Measurements from ENCODE around the gene SPAG9.

DNA sequence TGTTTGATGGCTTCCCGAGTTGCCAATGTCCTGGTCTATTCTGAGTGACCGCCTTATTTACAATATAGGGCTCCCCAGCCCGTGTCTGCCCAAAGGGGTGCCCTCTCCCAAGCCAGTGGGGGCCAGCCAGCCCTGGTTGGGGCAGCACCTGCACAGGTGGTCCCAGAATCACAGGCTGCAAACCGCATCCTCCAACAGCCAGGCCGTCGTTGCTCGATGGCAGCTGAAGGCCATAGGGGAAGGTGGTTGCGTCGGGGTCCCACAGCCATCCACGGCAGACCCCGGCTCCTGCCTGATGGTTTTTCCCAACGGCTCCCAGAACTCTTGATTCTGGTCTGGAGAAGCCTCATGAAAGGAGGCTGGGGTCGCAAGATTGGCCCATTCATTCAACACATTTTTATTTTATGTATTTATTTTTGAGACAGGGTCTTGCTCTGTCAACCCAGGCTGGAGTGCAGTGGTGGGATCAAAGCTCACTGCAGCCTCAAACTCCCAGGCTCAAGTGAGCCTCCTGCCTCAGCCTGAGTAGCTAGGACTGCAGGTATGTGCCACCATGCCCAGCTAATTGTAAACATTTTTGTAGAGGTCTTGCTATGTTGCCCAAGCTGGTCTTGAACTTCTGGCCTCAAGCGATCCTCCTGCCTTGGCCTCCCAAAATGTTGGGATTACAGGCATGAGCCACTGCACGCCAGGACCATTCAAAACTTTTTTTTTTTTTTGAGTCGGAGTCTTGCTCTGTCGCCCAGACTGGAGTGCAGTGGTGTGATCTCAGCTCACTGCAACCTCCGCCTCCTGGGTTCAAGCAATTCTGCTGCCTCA, 175.6 kb downstream of the SPAG9 start:
- no peak for TF ChIP-seq CTCF (IDR thresholded peaks at IDR 0.05)
- no peak for TF ChIP-seq POLR2AphosphoS5 (IDR thresholded peaks at IDR 0.05)

Data from upper lobe of left lung (tissue), 4 donors.